SK-N-SH (cell line): ENCODE results near the gene ITPRID1. TPM values are rescaled to one million over a fixed set of nuclear protein-coding genes. Genes with fewer than 3 reads are reported as not detected.

ENCODE experiments used
- CTCF ChIA-PET: fragments of 300-600, 350-600 bp; formaldehyde crosslinking; extraction: SDS; loops from one replicate; lab custom pipeline; 2021; lab: Yijun Ruan, JAX
- POLR2A ChIA-PET: fragments of 350-600 bp; sonication (Branson Sonifier 250); formaldehyde crosslinking; extraction: SDS; loops from one replicate; lab custom pipeline; 2020; ENCODE audit warnings: antibody characterized with exemption, inconsistent platforms; lab: Yijun Ruan, JAX
- DNase-seq: peaks from one replicate; pipeline ENCODE4 v3.0.0; 2012
- H2AFZ ChIP-seq: fragments of 200-600 bp; sonication (generic); 2 replicates; pipeline ENCODE4 v1.8.1; 2016; ENCODE audit warnings: antibody characterized with exemption, mild to moderate bottlenecking, low read depth
- H3F3A ChIP-seq: fragments of 200-600 bp; sonication (generic); replicated peaks from 2 replicates; pipeline ENCODE3; 2016; ENCODE audit warnings: antibody characterized with exemption, mild to moderate bottlenecking; ENCODE audit not compliant: insufficient read depth
- H3K27ac ChIP-seq, 2 experiments: fragments of 200-500 bp in 1 of 2; fragments of 200-600 bp in 1 of 2; sonication (Bioruptor generic) in 1 of 2; sonication (generic), shearing (Covaris generic) in 1 of 2; 2 replicates each; pipeline versions ENCODE4 v1.5.1 to v1.6.1; 2014 to 2016; ENCODE audit warnings: low read depth in 2 of 2, inconsistent platforms in 1 of 2, low read length in 1 of 2, mild to moderate bottlenecking in 1 of 2, mixed read lengths in 1 of 2
- H3K27me3 ChIP-seq: fragments of 200-600 bp; sonication (generic), shearing (Covaris generic); 2 replicates; pipeline ENCODE4 v1.6.1; 2016; ENCODE audit warnings: mixed run types; ENCODE audit not compliant: insufficient read depth
- H3K36me3 ChIP-seq, 2 experiments: fragments of 200-500 bp in 1 of 2; fragments of 200-600 bp in 1 of 2; sonication (Bioruptor generic) in 1 of 2; sonication (generic) in 1 of 2; replicated peaks in 1 of 2; 2 replicates each; pipeline versions ENCODE3 to v1.5.1; 2014 to 2016; ENCODE audit warnings: low read length in 1 of 2, mild to moderate bottlenecking in 1 of 2; ENCODE audit not compliant: insufficient read depth in 2 of 2, control insufficient read depth in 1 of 2
- H3K4me1 ChIP-seq, 2 experiments: fragments of 200-500 bp in 1 of 2; fragments of 200-600 bp in 1 of 2; sonication (Bioruptor generic) in 1 of 2; sonication (generic), shearing (Covaris generic) in 1 of 2; 2 replicates each; pipeline versions ENCODE4 v1.5.1 to v1.6.1; 2014 to 2016; ENCODE audit warnings: low read depth in 1 of 2, low read length in 1 of 2, mixed run types in 1 of 2; ENCODE audit not compliant: insufficient read depth in 2 of 2, control insufficient read depth in 1 of 2
- H3K4me2 ChIP-seq: fragments of 200-600 bp; sonication (generic), shearing (Covaris generic); 2 replicates; pipeline ENCODE4 v1.6.1; 2017; ENCODE audit warnings: mixed run types
- H3K4me3 ChIP-seq, 2 experiments: fragments of 200-500 bp in 1 of 2; fragments of 200-600 bp in 1 of 2; sonication (Bioruptor generic) in 1 of 2; sonication (generic), shearing (Covaris generic) in 1 of 2; 2 replicates each; pipeline versions ENCODE4 v1.5.1 to v1.8.1; 2014 to 2016; ENCODE audit warnings: low read depth in 2 of 2, inconsistent platforms in 1 of 2, low read length in 1 of 2, mild to moderate bottlenecking in 1 of 2, mixed read lengths in 1 of 2, moderate library complexity in 1 of 2
- H3K79me2 ChIP-seq: fragments of 200-600 bp; sonication (generic); 2 replicates; pipeline ENCODE4 v1.8.1; 2017; ENCODE audit warnings: mild to moderate bottlenecking; ENCODE audit not compliant: insufficient read depth
- H3K9ac ChIP-seq: fragments of 200-600 bp; sonication (generic); 2 replicates; pipeline ENCODE4 v1.6.1; 2017; ENCODE audit warnings: mixed run types
- H3K9me2 ChIP-seq: fragments of 200-600 bp; sonication (generic); 2 replicates; pipeline ENCODE4 v1.6.1; 2017; ENCODE audit warnings: mixed run types
- H3K9me3 ChIP-seq: fragments of 200-600 bp; sonication (generic); 2 replicates; pipeline ENCODE4 v1.6.1; 2017; ENCODE audit warnings: mixed run types, mild to moderate bottlenecking, moderate library complexity
- H4K20me1 ChIP-seq: fragments of 200-600 bp; sonication (generic); 2 replicates; pipeline ENCODE4 v1.6.1; 2017; ENCODE audit warnings: mild to moderate bottlenecking, mixed run types; ENCODE audit not compliant: insufficient read depth
- CHD2 ChIP-seq: fragments of 150-350 bp; IDR thresholded peaks from 2 replicates; pipeline ENCODE4 v1.6.1; 2018; ENCODE audit warnings: low read length; ENCODE audit not compliant: partially characterized antibody
- ELF1 ChIP-seq: IDR thresholded peaks from 2 replicates; pipeline ENCODE4 v1.4.0; 2012
- EP300 ChIP-seq, 2 experiments: IDR thresholded peaks; 2 replicates each; pipeline versions ENCODE4 v1.4.0 to v1.6.1; 2012; ENCODE audit warnings: borderline replicate concordance in 1 of 2, low read depth in 1 of 2, low read length in 1 of 2
- EZH2phosphoT487 ChIP-seq: fragments of 200-600 bp; sonication (generic); IDR thresholded peaks from 2 replicates; pipeline ENCODE4 v1.6.1; 2017; ENCODE audit warnings: low read depth, mixed run types, mild to moderate bottlenecking, antibody characterized with exemption, moderate library complexity, borderline replicate concordance
- FOXJ3 ChIP-seq: sonication (generic); formaldehyde crosslinking; IDR thresholded peaks from 2 replicates; pipeline ENCODE4 v1.5.1; 2020; ENCODE audit warnings: mild to moderate bottlenecking, missing genetic modification reagents
- FOXM1 ChIP-seq: IDR thresholded peaks from 2 replicates; pipeline ENCODE4 v1.4.0; 2012; ENCODE audit warnings: low read depth, mild to moderate bottlenecking
- GABPA ChIP-seq: IDR thresholded peaks from 2 replicates; pipeline ENCODE4 v1.4.0; 2012; ENCODE audit warnings: low read depth, mild to moderate bottlenecking
- IRF3 ChIP-seq: fragments of 150-350 bp; IDR thresholded peaks from 2 replicates; pipeline ENCODE4 v1.6.1; 2016; ENCODE audit warnings: mild to moderate bottlenecking, low read depth, low read length
- JUND ChIP-seq: IDR thresholded peaks from 2 replicates; pipeline ENCODE4 v1.4.0; 2012
- MAX ChIP-seq: IDR thresholded peaks from 2 replicates; pipeline ENCODE4 v1.4.0; 2012; ENCODE audit warnings: low read depth
- NRF1 ChIP-seq: IDR thresholded peaks from 2 replicates; pipeline ENCODE4 v1.6.1; 2012; ENCODE audit warnings: low read depth, mild to moderate bottlenecking, low read length
- PBX3 ChIP-seq: IDR thresholded peaks from 2 replicates; pipeline ENCODE4; 2012
- POLR2AphosphoS5 ChIP-seq: IDR thresholded peaks from 2 replicates; pipeline ENCODE4 v1.6.1; 2012; ENCODE audit warnings: low read depth, low read length
- RAD21 ChIP-seq: IDR thresholded peaks from 2 replicates; pipeline ENCODE4 v1.6.1; 2012; ENCODE audit warnings: mild to moderate bottlenecking, low read length
- RCOR1 ChIP-seq: fragments of 150-350 bp; IDR thresholded peaks from 2 replicates; pipeline ENCODE4 v1.6.1; 2017; ENCODE audit warnings: antibody characterized with exemption, low read length
- TAF1 ChIP-seq: IDR thresholded peaks from 2 replicates; pipeline ENCODE4 v1.6.1; 2012; ENCODE audit warnings: low read depth, mild to moderate bottlenecking, low read length, moderate library complexity, borderline replicate concordance
- TEAD4 ChIP-seq: IDR thresholded peaks from 2 replicates; pipeline ENCODE4 v1.4.0; 2012; ENCODE audit warnings: mild to moderate bottlenecking, borderline replicate concordance; ENCODE audit not compliant: insufficient read depth
- ZBTB33 ChIP-seq: IDR thresholded peaks from 2 replicates; pipeline ENCODE4 v1.4.0; 2012; ENCODE audit warnings: low read depth, borderline replicate concordance
- WGBS: methylation state at CpG from one replicate; pipeline ENCODE4 v1.1.6; 2017; ENCODE audit warnings: low lambda C conversion rate; 5-methylcytosine and 5-hydroxymethylcytosine counted together
- polyA plus RNA-seq, 3 experiments: library from polyadenylated mRNA; depleted of rRNA; stranded (reverse); fragments of >200 nt; gene quantifications; 2 replicates each; pipeline ENCODE4 v1.2.3, GENCODE V29; 2012
- TF ChIP-seq, protein P1 (sequence below): IDR thresholded peaks from 2 replicates; pipeline ENCODE4 v1.4.0; 2012; ENCODE audit warnings: low read depth, borderline replicate concordance
- TF ChIP-seq, protein P2 (sequence below): IDR thresholded peaks from 2 replicates; pipeline ENCODE4 v1.6.1; 2012; ENCODE audit warnings: mild to moderate bottlenecking, low read depth, low read length, moderate library complexity

Gene ITPRID1
- polyA plus RNA-seq, 1 of the 3 experiments (the other 2 are of a cell fraction), result not detected

DNA sequence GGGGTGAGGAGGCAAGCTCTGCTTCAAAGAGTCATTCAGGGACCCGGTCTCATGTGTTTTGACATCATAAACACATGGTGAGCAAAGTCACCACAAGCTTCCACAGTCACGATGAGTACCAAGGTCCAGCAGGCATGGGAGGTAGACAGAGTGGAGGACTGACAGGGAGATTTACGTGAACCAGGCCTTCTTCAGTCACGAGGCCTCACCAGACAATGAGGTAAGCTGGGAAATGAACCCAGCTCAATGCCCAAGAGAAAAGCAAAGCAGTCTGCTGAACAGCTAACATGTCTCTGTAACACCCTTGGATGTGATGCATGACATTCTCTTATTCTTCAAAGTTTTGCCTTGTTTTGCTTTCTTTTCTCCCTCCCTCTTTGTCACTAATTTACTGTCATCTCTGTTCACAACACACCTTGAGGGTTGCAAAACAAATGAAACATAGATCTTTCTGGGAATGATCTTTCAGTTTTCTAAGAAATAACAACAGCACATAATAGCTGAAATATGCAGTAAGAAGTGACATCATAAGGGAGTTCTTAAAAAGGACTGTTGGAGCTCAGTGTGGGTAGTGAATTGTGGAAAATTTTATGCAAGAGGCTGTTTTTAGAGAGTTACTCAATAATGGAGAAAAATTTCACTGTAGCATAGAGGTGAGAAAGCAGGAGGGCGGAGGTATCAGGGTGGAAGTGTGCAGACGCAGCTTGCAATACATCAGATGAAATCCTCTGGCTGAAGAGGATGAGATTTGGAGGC lies 182.1 kb downstream of the ITPRID1 start:
- no peaks in the 10 kb centered on the region for H3K9me3 ChIP-seq
- H3K27ac ChIP-seq, result no peak overlapping the region
- DNase-seq, result no peak
- peaks cover 13% of the 10 kb centered on the region; the same call in 1 of the 2 replicates for H3K27me3 ChIP-seq
- TF ChIP-seq GABPA (no peak), IRF3 (no peak), ELF1 (no peak), CHD2 (no peak), NRF1 (no peak), EP300 (IDR thresholded peaks at IDR 0.05; ENCODE audit: borderline replicate concordance in 1 of 2, low read depth in 1 of 2, low read length in 1 of 2) (no peak), FOXJ3 (CRISPR knock-in tag) (no peak), PBX3 (no peak), MAX (no peak), TAF1 (no peak), JUND (no peak), ZBTB33 (no peak), TEAD4 (no peak), POLR2AphosphoS5 (no peak), FOXM1 (no peak), EZH2phosphoT487 (no peak), RCOR1 (no peak), RAD21 (no peak)
- TF ChIP-seq, protein P1, sequence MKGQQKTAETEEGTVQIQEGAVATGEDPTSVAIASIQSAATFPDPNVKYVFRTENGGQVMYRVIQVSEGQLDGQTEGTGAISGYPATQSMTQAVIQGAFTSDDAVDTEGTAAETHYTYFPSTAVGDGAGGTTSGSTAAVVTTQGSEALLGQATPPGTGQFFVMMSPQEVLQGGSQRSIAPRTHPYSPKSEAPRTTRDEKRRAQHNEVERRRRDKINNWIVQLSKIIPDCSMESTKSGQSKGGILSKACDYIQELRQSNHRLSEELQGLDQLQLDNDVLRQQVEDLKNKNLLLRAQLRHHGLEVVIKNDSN, result no peak
- TF ChIP-seq, protein P2, sequence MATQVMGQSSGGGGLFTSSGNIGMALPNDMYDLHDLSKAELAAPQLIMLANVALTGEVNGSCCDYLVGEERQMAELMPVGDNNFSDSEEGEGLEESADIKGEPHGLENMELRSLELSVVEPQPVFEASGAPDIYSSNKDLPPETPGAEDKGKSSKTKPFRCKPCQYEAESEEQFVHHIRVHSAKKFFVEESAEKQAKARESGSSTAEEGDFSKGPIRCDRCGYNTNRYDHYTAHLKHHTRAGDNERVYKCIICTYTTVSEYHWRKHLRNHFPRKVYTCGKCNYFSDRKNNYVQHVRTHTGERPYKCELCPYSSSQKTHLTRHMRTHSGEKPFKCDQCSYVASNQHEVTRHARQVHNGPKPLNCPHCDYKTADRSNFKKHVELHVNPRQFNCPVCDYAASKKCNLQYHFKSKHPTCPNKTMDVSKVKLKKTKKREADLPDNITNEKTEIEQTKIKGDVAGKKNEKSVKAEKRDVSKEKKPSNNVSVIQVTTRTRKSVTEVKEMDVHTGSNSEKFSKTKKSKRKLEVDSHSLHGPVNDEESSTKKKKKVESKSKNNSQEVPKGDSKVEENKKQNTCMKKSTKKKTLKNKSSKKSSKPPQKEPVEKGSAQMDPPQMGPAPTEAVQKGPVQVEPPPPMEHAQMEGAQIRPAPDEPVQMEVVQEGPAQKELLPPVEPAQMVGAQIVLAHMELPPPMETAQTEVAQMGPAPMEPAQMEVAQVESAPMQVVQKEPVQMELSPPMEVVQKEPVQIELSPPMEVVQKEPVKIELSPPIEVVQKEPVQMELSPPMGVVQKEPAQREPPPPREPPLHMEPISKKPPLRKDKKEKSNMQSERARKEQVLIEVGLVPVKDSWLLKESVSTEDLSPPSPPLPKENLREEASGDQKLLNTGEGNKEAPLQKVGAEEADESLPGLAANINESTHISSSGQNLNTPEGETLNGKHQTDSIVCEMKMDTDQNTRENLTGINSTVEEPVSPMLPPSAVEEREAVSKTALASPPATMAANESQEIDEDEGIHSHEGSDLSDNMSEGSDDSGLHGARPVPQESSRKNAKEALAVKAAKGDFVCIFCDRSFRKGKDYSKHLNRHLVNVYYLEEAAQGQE, result no peak
- H3K4me1 ChIP-seq, result no peaks in the 10 kb centered on the region
- H3K79me2 ChIP-seq, result no peaks in the 10 kb centered on the region
- H4K20me1 ChIP-seq, result no peaks in the 10 kb centered on the region
- no peak overlapping the region for H3K9ac ChIP-seq
- H2AFZ ChIP-seq, result no peak overlapping the region
- H3K9me2 ChIP-seq, result no peaks in the 10 kb centered on the region
- no peak overlapping the region for H3K4me2 ChIP-seq
- no peak overlapping the region for H3K4me3 ChIP-seq
- ChIA-PET CTCF (interaction anchor here (0.7 to 2.0 kb wide), 5 partner anchors 9 to 562 kb away, joined by 4 to 5 read pairs (median 4); partner anchors contain the start of gene PPP1R17), POLR2A (no interaction called here)
- H3K36me3 ChIP-seq, result no peaks in the 10 kb centered on the region
- no peaks in the 10 kb centered on the region for H3F3A ChIP-seq
- WGBS, result 9% methylated on average over 6 of the region's 6 CpGs
